ENCODE measurements around the gene NKAIN1. TPM values are rescaled to one million over a fixed set of nuclear protein-coding genes. Genes with fewer than 3 reads are reported as not detected.

NKAIN1 gene
- total RNA-seq, 1 experiment from 2014 or later: 36.8 TPM

GRCh38 chr1:31273619-31274018, 33.9 kb upstream of the NKAIN1 start:
- DNase-seq (ENCODE audit: low spot score) (no peak), ATAC-seq (no peak)
- H3K36me3 Mint-ChIP-seq: peaks cover 62% of the 10 kb centered on the region
- H3K27ac Mint-ChIP-seq: peak overlapping the region; percentile 28
- H3K4me3 Mint-ChIP-seq: no peak overlapping the region
- H3K27me3 Mint-ChIP-seq (ENCODE audit: low read depth): no peaks in the 10 kb centered on the region
- TF ChIP-seq, protein P1, sequence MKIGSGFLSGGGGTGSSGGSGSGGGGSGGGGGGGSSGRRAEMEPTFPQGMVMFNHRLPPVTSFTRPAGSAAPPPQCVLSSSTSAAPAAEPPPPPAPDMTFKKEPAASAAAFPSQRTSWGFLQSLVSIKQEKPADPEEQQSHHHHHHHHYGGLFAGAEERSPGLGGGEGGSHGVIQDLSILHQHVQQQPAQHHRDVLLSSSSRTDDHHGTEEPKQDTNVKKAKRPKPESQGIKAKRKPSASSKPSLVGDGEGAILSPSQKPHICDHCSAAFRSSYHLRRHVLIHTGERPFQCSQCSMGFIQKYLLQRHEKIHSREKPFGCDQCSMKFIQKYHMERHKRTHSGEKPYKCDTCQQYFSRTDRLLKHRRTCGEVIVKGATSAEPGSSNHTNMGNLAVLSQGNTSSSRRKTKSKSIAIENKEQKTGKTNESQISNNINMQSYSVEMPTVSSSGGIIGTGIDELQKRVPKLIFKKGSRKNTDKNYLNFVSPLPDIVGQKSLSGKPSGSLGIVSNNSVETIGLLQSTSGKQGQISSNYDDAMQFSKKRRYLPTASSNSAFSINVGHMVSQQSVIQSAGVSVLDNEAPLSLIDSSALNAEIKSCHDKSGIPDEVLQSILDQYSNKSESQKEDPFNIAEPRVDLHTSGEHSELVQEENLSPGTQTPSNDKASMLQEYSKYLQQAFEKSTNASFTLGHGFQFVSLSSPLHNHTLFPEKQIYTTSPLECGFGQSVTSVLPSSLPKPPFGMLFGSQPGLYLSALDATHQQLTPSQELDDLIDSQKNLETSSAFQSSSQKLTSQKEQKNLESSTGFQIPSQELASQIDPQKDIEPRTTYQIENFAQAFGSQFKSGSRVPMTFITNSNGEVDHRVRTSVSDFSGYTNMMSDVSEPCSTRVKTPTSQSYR (CRISPR knock-in tag; IDR thresholded peaks at IDR 0.05): no peak
- TF ChIP-seq ZNF425 (CRISPR knock-in tag; conservative IDR thresholded peaks at IDR 0.05): no peak
- TF ChIP-seq, protein P2, sequence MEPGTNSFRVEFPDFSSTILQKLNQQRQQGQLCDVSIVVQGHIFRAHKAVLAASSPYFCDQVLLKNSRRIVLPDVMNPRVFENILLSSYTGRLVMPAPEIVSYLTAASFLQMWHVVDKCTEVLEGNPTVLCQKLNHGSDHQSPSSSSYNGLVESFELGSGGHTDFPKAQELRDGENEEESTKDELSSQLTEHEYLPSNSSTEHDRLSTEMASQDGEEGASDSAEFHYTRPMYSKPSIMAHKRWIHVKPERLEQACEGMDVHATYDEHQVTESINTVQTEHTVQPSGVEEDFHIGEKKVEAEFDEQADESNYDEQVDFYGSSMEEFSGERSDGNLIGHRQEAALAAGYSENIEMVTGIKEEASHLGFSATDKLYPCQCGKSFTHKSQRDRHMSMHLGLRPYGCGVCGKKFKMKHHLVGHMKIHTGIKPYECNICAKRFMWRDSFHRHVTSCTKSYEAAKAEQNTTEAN (CRISPR knock-in tag; IDR thresholded peaks at IDR 0.05): no peak
- no peak for TF ChIP-seq ZSCAN18 (CRISPR knock-in tag; IDR thresholded peaks at IDR 0.05)
- no peak for TF ChIP-seq IRF1 (CRISPR knock-in tag; IDR thresholded peaks at IDR 0.05)
- no peak for TF ChIP-seq TP53 (CRISPR knock-in tag; IDR thresholded peaks at IDR 0.05)
- TF ChIP-seq MYBL2 (CRISPR knock-in tag; IDR thresholded peaks at IDR 0.05): no peak
- TF ChIP-seq, protein P3, sequence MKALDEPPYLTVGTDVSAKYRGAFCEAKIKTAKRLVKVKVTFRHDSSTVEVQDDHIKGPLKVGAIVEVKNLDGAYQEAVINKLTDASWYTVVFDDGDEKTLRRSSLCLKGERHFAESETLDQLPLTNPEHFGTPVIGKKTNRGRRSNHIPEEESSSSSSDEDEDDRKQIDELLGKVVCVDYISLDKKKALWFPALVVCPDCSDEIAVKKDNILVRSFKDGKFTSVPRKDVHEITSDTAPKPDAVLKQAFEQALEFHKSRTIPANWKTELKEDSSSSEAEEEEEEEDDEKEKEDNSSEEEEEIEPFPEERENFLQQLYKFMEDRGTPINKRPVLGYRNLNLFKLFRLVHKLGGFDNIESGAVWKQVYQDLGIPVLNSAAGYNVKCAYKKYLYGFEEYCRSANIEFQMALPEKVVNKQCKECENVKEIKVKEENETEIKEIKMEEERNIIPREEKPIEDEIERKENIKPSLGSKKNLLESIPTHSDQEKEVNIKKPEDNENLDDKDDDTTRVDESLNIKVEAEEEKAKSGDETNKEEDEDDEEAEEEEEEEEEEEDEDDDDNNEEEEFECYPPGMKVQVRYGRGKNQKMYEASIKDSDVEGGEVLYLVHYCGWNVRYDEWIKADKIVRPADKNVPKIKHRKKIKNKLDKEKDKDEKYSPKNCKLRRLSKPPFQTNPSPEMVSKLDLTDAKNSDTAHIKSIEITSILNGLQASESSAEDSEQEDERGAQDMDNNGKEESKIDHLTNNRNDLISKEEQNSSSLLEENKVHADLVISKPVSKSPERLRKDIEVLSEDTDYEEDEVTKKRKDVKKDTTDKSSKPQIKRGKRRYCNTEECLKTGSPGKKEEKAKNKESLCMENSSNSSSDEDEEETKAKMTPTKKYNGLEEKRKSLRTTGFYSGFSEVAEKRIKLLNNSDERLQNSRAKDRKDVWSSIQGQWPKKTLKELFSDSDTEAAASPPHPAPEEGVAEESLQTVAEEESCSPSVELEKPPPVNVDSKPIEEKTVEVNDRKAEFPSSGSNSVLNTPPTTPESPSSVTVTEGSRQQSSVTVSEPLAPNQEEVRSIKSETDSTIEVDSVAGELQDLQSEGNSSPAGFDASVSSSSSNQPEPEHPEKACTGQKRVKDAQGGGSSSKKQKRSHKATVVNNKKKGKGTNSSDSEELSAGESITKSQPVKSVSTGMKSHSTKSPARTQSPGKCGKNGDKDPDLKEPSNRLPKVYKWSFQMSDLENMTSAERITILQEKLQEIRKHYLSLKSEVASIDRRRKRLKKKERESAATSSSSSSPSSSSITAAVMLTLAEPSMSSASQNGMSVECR (CRISPR knock-in tag; IDR thresholded peaks at IDR 0.05; ENCODE audit: borderline replicate concordance): no peak
- no peak for TF ChIP-seq ZNF232 (CRISPR knock-in tag; IDR thresholded peaks at IDR 0.05)
- POLR2A ChIA-PET: no interaction called here
- no peaks in the 10 kb centered on the region for H3K9me3 Mint-ChIP-seq
- CTCF ChIA-PET: interaction anchor here (0.8 to 1.6 kb wide), 2 partner anchors 88 to 90 kb away, joined by 3 to 7 read pairs; no protein-coding TSS in a partner anchor
- H3K4me1 Mint-ChIP-seq: no peaks in the 10 kb centered on the region

DNA sequence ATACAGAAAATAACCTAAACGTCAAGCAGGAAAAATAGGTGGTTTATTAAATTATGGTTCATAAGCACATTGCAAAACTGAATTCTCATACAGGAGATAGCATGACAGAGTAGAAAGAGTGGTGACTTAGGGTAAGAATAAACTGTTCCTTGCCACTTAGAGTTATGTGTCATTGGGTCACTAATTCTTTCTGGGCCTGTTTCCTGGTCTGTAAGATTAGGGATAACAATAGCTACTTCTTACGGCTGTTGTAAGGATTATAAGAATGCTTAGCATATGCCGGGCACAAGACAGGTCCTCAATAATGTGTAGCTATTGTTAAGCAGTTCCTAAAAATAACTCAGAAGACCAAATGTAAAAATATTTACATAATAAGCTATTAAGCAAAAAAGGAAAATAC, 32.7 kb upstream of the NKAIN1 start:
- no peak for ATAC-seq
- Mint-ChIP-seq H3K4me3 (no peak overlapping the region), H3K4me1 (no peaks in the 10 kb centered on the region), H3K27ac (no peak overlapping the region), H3K9me3 (no peaks in the 10 kb centered on the region), H3K27me3 (ENCODE audit: low read depth) (no peaks in the 10 kb centered on the region), H3K36me3 (peaks cover 64% of the 10 kb centered on the region)
- ChIA-PET CTCF (interaction anchor here (1.7 to 2.6 kb wide), 2 partner anchors 86 to 89 kb away, joined by 3 to 10 read pairs; no protein-coding TSS in a partner anchor), POLR2A (interaction anchor here (0.6 kb wide), 1 partner anchor 82 kb away, joined by 7 read pairs; no protein-coding TSS in a partner anchor)
- no peak for DNase-seq (ENCODE audit: low spot score)
- no peak for TF ChIP-seq KAT7 (CRISPR knock-in tag; IDR thresholded peaks at IDR 0.05; ENCODE audit: borderline replicate concordance)
- TF ChIP-seq ZNF671 (CRISPR knock-in tag; IDR thresholded peaks at IDR 0.05): no peak
- no peak for TF ChIP-seq HMGXB4 (CRISPR knock-in tag; IDR thresholded peaks at IDR 0.05)
- no peak for TF ChIP-seq ZNF317 (CRISPR knock-in tag; IDR thresholded peaks at IDR 0.05; ENCODE audit: borderline replicate concordance, low read depth)
- TF ChIP-seq, protein P4, sequence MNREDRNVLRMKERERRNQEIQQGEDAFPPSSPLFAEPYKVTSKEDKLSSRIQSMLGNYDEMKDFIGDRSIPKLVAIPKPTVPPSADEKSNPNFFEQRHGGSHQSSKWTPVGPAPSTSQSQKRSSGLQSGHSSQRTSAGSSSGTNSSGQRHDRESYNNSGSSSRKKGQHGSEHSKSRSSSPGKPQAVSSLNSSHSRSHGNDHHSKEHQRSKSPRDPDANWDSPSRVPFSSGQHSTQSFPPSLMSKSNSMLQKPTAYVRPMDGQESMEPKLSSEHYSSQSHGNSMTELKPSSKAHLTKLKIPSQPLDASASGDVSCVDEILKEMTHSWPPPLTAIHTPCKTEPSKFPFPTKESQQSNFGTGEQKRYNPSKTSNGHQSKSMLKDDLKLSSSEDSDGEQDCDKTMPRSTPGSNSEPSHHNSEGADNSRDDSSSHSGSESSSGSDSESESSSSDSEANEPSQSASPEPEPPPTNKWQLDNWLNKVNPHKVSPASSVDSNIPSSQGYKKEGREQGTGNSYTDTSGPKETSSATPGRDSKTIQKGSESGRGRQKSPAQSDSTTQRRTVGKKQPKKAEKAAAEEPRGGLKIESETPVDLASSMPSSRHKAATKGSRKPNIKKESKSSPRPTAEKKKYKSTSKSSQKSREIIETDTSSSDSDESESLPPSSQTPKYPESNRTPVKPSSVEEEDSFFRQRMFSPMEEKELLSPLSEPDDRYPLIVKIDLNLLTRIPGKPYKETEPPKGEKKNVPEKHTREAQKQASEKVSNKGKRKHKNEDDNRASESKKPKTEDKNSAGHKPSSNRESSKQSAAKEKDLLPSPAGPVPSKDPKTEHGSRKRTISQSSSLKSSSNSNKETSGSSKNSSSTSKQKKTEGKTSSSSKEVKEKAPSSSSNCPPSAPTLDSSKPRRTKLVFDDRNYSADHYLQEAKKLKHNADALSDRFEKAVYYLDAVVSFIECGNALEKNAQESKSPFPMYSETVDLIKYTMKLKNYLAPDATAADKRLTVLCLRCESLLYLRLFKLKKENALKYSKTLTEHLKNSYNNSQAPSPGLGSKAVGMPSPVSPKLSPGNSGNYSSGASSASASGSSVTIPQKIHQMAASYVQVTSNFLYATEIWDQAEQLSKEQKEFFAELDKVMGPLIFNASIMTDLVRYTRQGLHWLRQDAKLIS (CRISPR knock-in tag; IDR thresholded peaks at IDR 0.05; ENCODE audit: borderline replicate concordance): no peak
